HEK293T (cell line): ENCODE results near the gene BUB1B.

Source experiments
- BHLHE40 ChIP-seq: fragments of 450-650 bp; IDR thresholded peaks from 2 replicates; pipeline ENCODE4 v1.6.1; 2016; ENCODE audit warnings: mild to moderate bottlenecking, moderate library complexity, borderline replicate concordance
- ELF4 ChIP-seq: fragments of 450-650 bp; IDR thresholded peaks from 2 replicates; pipeline ENCODE4 v1.6.1; 2017; ENCODE audit warnings: antibody characterized with exemption
- FOXA1 ChIP-seq: fragments of 450-650 bp; IDR thresholded peaks from 2 replicates; pipeline ENCODE4 v1.6.1; 2016; ENCODE audit warnings: mild to moderate bottlenecking
- FOXM1 ChIP-seq: fragments of 450-650 bp; IDR thresholded peaks from 2 replicates; pipeline ENCODE4 v1.6.1; 2017; ENCODE audit warnings: mild to moderate bottlenecking, borderline replicate concordance
- HDGF ChIP-seq: fragments of 450-650 bp; IDR thresholded peaks from 2 replicates; pipeline ENCODE4 v1.6.1; 2017; ENCODE audit warnings: antibody characterized with exemption, borderline replicate concordance
- SP1 ChIP-seq: fragments of 450-650 bp; IDR thresholded peaks from 2 replicates; pipeline ENCODE4 v1.6.1; 2017
- TARDBP ChIP-seq: fragments of 450-650 bp; IDR thresholded peaks from 2 replicates; pipeline ENCODE4 v1.6.1; 2016

GRCh38 chr15:40250771-40251483, 90.1 kb downstream of the BUB1B start:
- TF ChIP-seq FOXA1: no peak
- TF ChIP-seq FOXM1: no peak
- TF ChIP-seq HDGF: no peak
- TF ChIP-seq TARDBP: no peak
- TF ChIP-seq BHLHE40: no peak
- TF ChIP-seq SP1: no peak
- TF ChIP-seq ELF4: no peak
